ENCODE measurements around the gene PTPRT. TPM values are rescaled to one million over a fixed set of nuclear protein-coding genes. Genes with fewer than 3 reads are reported as not detected.

PTPRT gene
- polyA plus RNA-seq, 3 donors = not detected

DNA sequence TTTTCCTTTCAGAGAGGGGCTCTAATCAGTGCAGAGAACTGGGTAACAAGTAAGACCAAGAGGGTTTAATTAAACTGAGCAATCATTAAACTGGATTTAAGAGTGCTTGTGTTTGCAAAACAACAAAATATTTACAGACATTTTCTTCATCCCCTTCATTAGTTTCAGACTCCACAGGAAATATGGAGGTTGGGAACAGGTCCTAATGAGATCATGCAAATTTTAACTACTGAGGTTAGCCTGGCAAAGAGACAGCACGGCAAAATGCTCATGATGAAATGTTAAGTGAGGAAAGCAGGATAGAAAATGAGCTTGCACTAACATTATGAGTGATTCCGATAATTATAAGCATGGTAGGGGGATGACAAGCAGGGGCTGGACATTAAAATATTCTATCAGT is 268.9 kb downstream of the PTPRT start:
- H3K9me3 ChIP-seq (replicated peaks in 1 of 2; ENCODE audit: control insufficient read depth in 1 of 2, insufficient read depth in 1 of 2, low read length in 2 of 2) = peaks cover 16 to 19% of the 10 kb centered on the region in 2 donors
- H3K27me3 ChIP-seq (ENCODE audit: control insufficient read depth in 2 of 2, insufficient read depth in 2 of 2, low read length in 2 of 2) = no peaks in the 10 kb centered on the region
- no peak for DNase-seq
- Mint-ChIP-seq H3K36me3 (no peaks in the 10 kb centered on the region), H3K4me3 (no peak overlapping the region), H3K9me3 (peaks cover 2 to 25% (median 6%) of the 10 kb centered on the region in 7 donors), H3K27ac (no peak overlapping the region), H3K4me1 (no peaks in the 10 kb centered on the region), H3K27me3 (ENCODE audit: low read depth in 3 of 3) (no peaks in the 10 kb centered on the region)
- intact Hi-C loops (cut with micrococcal nuclease) = no loop called here
- no peak overlapping the region for H3K4me3 ChIP-seq (replicated peaks in 1 of 3; ENCODE audit: low read depth in 2 of 3, low read length in 3 of 3)
- H4K20me1 ChIP-seq (ENCODE audit: insufficient read depth, low read length) = no peaks in the 10 kb centered on the region
- no peaks in the 10 kb centered on the region for H3K79me2 ChIP-seq (ENCODE audit: insufficient read depth, low read length)
- H2AFZ ChIP-seq (ENCODE audit: insufficient read depth, low read depth, low read length, poor library complexity, severe bottlenecking) = no peak overlapping the region
- no peaks in the 10 kb centered on the region for H3K4me1 ChIP-seq (ENCODE audit: control insufficient read depth in 1 of 2, insufficient read depth in 2 of 2, low read length in 2 of 2)
- H3K27ac ChIP-seq (ENCODE audit: low read depth in 1 of 2, low read length in 2 of 2) = no peak overlapping the region
- no peak overlapping the region for H3K4me2 ChIP-seq (replicated peaks; ENCODE audit: extremely low read depth, low read length, poor library complexity, severe bottlenecking)
- TF ChIP-seq, protein P1, sequence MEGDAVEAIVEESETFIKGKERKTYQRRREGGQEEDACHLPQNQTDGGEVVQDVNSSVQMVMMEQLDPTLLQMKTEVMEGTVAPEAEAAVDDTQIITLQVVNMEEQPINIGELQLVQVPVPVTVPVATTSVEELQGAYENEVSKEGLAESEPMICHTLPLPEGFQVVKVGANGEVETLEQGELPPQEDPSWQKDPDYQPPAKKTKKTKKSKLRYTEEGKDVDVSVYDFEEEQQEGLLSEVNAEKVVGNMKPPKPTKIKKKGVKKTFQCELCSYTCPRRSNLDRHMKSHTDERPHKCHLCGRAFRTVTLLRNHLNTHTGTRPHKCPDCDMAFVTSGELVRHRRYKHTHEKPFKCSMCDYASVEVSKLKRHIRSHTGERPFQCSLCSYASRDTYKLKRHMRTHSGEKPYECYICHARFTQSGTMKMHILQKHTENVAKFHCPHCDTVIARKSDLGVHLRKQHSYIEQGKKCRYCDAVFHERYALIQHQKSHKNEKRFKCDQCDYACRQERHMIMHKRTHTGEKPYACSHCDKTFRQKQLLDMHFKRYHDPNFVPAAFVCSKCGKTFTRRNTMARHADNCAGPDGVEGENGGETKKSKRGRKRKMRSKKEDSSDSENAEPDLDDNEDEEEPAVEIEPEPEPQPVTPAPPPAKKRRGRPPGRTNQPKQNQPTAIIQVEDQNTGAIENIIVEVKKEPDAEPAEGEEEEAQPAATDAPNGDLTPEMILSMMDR (IDR thresholded peaks at IDR 0.05) = no peak
- no peaks in the 10 kb centered on the region for H3K36me3 ChIP-seq (replicated peaks in 1 of 2; ENCODE audit: control insufficient read depth in 1 of 2, insufficient read depth in 2 of 2, low read length in 2 of 2)
- no peak overlapping the region for H3K9ac ChIP-seq (ENCODE audit: insufficient read depth, low read length, poor library complexity, severe bottlenecking)
- WGBS (ENCODE audit: insufficient coverage) = 67% methylated on average over 1 of the region's 2 CpGs

DNA sequence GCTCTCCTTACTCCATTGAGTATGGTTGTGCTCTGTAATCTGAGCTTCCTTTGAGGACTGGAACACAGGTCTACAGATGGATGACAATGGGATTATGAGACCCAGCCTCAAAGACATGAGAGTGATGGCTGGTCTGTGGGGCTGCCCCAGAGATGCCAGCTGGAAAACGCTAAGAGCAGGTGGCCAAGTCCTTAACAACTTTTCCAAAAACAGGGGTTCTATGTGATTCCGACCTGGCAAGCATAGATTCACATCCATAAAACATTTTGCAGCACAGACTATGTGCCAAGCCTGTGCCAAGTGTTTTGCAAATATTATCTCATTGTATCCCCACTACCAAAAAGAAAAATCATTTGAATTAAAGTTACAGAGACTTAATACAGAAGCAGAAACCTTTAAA is 270.4 kb downstream of the PTPRT start:
- H4K20me1 ChIP-seq (ENCODE audit: insufficient read depth, low read length) = no peaks in the 10 kb centered on the region
- no peak overlapping the region for H3K9ac ChIP-seq (ENCODE audit: insufficient read depth, low read length, poor library complexity, severe bottlenecking)
- Mint-ChIP-seq H3K4me1 (no peaks in the 10 kb centered on the region), H3K27ac (no peak overlapping the region), H3K4me3 (no peak overlapping the region), H3K27me3 (ENCODE audit: low read depth in 3 of 3) (peaks cover 0 to 1% (median 0%) of the 10 kb centered on the region in 3 donors), H3K9me3 (peaks cover 2 to 25% (median 9%) of the 10 kb centered on the region in 7 donors), H3K36me3 (no peaks in the 10 kb centered on the region)
- no peak overlapping the region for H3K4me2 ChIP-seq (replicated peaks; ENCODE audit: extremely low read depth, low read length, poor library complexity, severe bottlenecking)
- TF ChIP-seq, protein P1 (IDR thresholded peaks at IDR 0.05) = no peak
- DNase-seq = no peak
- peaks cover 16 to 23% of the 10 kb centered on the region in 2 donors for H3K9me3 ChIP-seq (replicated peaks in 1 of 2; ENCODE audit: control insufficient read depth in 1 of 2, insufficient read depth in 1 of 2, low read length in 2 of 2)
- H3K4me1 ChIP-seq (ENCODE audit: control insufficient read depth in 1 of 2, insufficient read depth in 2 of 2, low read length in 2 of 2) = no peaks in the 10 kb centered on the region
- H2AFZ ChIP-seq (ENCODE audit: insufficient read depth, low read depth, low read length, poor library complexity, severe bottlenecking) = no peak overlapping the region
- H3K79me2 ChIP-seq (ENCODE audit: insufficient read depth, low read length) = no peaks in the 10 kb centered on the region
- WGBS (ENCODE audit: insufficient coverage) = 83% methylated on average over 2 of the region's 2 CpGs
- no peaks in the 10 kb centered on the region for H3K27me3 ChIP-seq (ENCODE audit: control insufficient read depth in 2 of 2, insufficient read depth in 2 of 2, low read length in 2 of 2)
- H3K36me3 ChIP-seq (replicated peaks in 1 of 2; ENCODE audit: control insufficient read depth in 1 of 2, insufficient read depth in 2 of 2, low read length in 2 of 2) = no peaks in the 10 kb centered on the region
- no peak overlapping the region for H3K27ac ChIP-seq (ENCODE audit: low read depth in 1 of 2, low read length in 2 of 2)
- intact Hi-C loops (cut with micrococcal nuclease) = no loop called here
- no peak overlapping the region for H3K4me3 ChIP-seq (replicated peaks in 1 of 3; ENCODE audit: low read depth in 2 of 3, low read length in 3 of 3)

Measured in CD14-positive monocyte (primary cell).